ENCODE results near the gene TRPM3. TPM values are rescaled to one million over a fixed set of nuclear protein-coding genes. Genes with fewer than 3 reads are reported as not detected.

TRPM3 gene
- total RNA-seq, 1 donor from 2014 or later: 26.1 TPM

DNA sequence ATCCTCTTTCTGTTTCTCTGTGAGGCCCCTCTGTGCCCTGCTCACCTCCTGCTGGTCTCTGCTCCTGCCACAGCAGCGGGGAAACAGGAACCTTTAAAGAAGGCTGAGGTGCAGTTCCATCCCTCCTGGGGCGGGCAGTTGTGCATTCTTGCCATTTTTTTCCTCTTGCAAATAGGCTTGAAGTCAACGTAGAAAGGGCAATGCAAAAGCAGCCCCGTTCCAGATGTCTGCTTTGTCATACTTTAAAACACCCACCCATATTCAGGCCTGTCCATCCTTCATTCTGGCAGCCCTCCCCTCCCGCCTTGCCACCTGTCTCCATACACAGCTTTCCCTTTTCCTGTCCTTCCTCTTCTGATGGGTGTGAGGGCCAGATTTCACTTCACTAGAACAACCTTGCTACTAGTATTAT is 641.5 kb downstream of the TRPM3 start:
- DNase-seq (ENCODE audit: low spot score) (no peak), ATAC-seq (no peak)
- intact Hi-C loops (cut with DNase I): loop anchor here (5.0 to 10.0 kb wide), 2 partner anchors 68 to 125 kb away; partner anchors contain the start of gene KLF9

Small RNAs within 50 kb of the gene (microRNA-seq; reads per million reads assigned to microRNA genes)
- 3,521 reads per million, percentile 91 among the genes with 10 or more reads in this experiment for gene MIR204

Data from sciatic nerve (tissue), 2 donors.